HS-27A (cell line): Measurements from ENCODE around the gene LRP1B.
"Not testable (repeated sequence)": the region's sequence is repeated elsewhere in the genome, so short reads cannot be mapped to it uniquely, and the experiment has no call there.

Experiments
- DNase-seq: peaks from one replicate; pipeline ENCODE4 v3.0.0-alpha.2; 2012; ENCODE audit warnings: low read depth, missing footprints

Gene LRP1B

GRCh38 chr2:140698636-140699035 is 1432.2 kb downstream of the LRP1B start:
- no peak for DNase-seq

- no peak for DNase-seq
Measured at GRCh38 chr2:140696449-140696848, 1434.4 kb downstream of the LRP1B start.

- peak; percentile 8 for DNase-seq
Measured at GRCh38 chr2:140695155-140695554, 1435.7 kb downstream of the LRP1B start.

GRCh38 chr2:140687825-140688224 is 1443.0 kb downstream of the LRP1B start:
- no peak for DNase-seq

GRCh38 chr2:140683658-140684057 is 1447.2 kb downstream of the LRP1B start:
- no peak for DNase-seq

- DNase-seq, result no peak
Measured at GRCh38 chr2:140680862-140681261, 1450.0 kb downstream of the LRP1B start.

GRCh38 chr2:140679752-140680151 is 1451.1 kb downstream of the LRP1B start:
- no peak for DNase-seq

GRCh38 chr2:140669911-140670310 is 1460.9 kb downstream of the LRP1B start:
- no peak for DNase-seq

GRCh38 chr2:140667203-140667602 is 1463.6 kb downstream of the LRP1B start:
- no peak for DNase-seq

- no peak for DNase-seq
Measured at GRCh38 chr2:140662504-140662903, 1468.3 kb downstream of the LRP1B start.

- no peak for DNase-seq
Measured at GRCh38 chr2:140658760-140659692, 1471.8 kb downstream of the LRP1B start.

GRCh38 chr2:140657657-140658056 is 1473.2 kb downstream of the LRP1B start:
- DNase-seq, result no peak

- DNase-seq, result no peak
Measured at GRCh38 chr2:140654565-140654964, 1476.3 kb downstream of the LRP1B start.

GRCh38 chr2:140650825-140651224 is 1480.0 kb downstream of the LRP1B start:
- DNase-seq, result no peak

- DNase-seq, result not testable (repeated sequence)
Measured at GRCh38 chr2:140650134-140650533, 1480.7 kb downstream of the LRP1B start.

- DNase-seq, result no peak
Measured at GRCh38 chr2:140648393-140648792, 1482.4 kb downstream of the LRP1B start.

GRCh38 chr2:140643761-140644187 is 1487.0 kb downstream of the LRP1B start:
- DNase-seq, result no peak

GRCh38 chr2:140641163-140641562 is 1489.7 kb downstream of the LRP1B start:
- no peak for DNase-seq

- DNase-seq, result no peak
Measured at GRCh38 chr2:140639628-140640027, 1491.2 kb downstream of the LRP1B start.

- no peak for DNase-seq
Measured at GRCh38 chr2:140630557-140630956, 1500.3 kb downstream of the LRP1B start.

- DNase-seq, result no peak
Measured at GRCh38 chr2:140627885-140628284, 1502.9 kb downstream of the LRP1B start.

- no peak for DNase-seq
Measured at GRCh38 chr2:140627136-140627535, 1503.7 kb downstream of the LRP1B start.

GRCh38 chr2:140624200-140624599 is 1506.6 kb downstream of the LRP1B start:
- no peak for DNase-seq
